PC-9 (cell line): ENCODE measurements around the gene GPATCH3. TPM values are rescaled to one million over a fixed set of nuclear protein-coding genes. Genes with fewer than 3 reads are reported as not detected.
"Not testable (repeated sequence)": the region's sequence is repeated elsewhere in the genome, so short reads cannot be mapped to it uniquely, and the experiment has no call there.

Experiments
- BruUV-seq: library from RNA; stranded (reverse); fragments of 400-500 nt; replicated peaks from 2 replicates; lab custom pipeline; 2021; lab: Mats Ljungman, UMichigan
- CTCF ChIA-PET: fragments of 300-600 bp; sonication (Branson Sonifier 250); formaldehyde crosslinking; loops from one replicate; lab custom pipeline; 2022; ENCODE audit warnings: antibody characterized with exemption; lab: Charles Lee
- POLR2A ChIA-PET: fragments of 300-600 bp; sonication (Branson Sonifier 250); formaldehyde crosslinking; loops from one replicate; lab custom pipeline; 2022; ENCODE audit warnings: antibody characterized with exemption; ENCODE audit not compliant: unreplicated experiment; lab: Charles Lee
- DNase-seq, 2 experiments: peaks; one replicate each; pipeline versions ENCODE4 v3.0.0 to v3.0.0-alpha.2; 2015 to 2022; ENCODE audit warnings: mixed read lengths in 1 of 2
- H2AFZ ChIP-seq: fragments of 200-600 bp; sonication (generic); 2 replicates; pipeline ENCODE4 v1.8.1; 2017; ENCODE audit warnings: antibody characterized with exemption
- H3F3A ChIP-seq: fragments of 200-600 bp; sonication (generic); 2 replicates; pipeline ENCODE4 v1.8.1; 2017; ENCODE audit warnings: antibody characterized with exemption, mild to moderate bottlenecking, low read depth; ENCODE audit not compliant: insufficient read depth
- H3K27ac ChIP-seq: fragments of 200-600 bp; sonication (generic); 2 replicates; pipeline ENCODE4 v1.6.1; 2016; ENCODE audit warnings: mixed run types
- H3K27me3 ChIP-seq: fragments of 200-600 bp; sonication (generic); 2 replicates; pipeline ENCODE4 v1.6.1; 2016; ENCODE audit warnings: low read depth, mixed run types; ENCODE audit not compliant: insufficient read depth
- H3K36me3 ChIP-seq: fragments of 200-600 bp; sonication (generic); 2 replicates; pipeline ENCODE4 v1.6.1; 2016; ENCODE audit warnings: low read depth, mixed run types
- H3K4me1 ChIP-seq: fragments of 200-600 bp; sonication (generic); replicated peaks from 2 replicates; pipeline ENCODE4 v1.6.1; 2016; ENCODE audit warnings: mixed run types; ENCODE audit not compliant: insufficient read depth
- H3K4me2 ChIP-seq: fragments of 200-600 bp; sonication (generic); 2 replicates; pipeline ENCODE4 v1.6.1; 2017; ENCODE audit warnings: mixed run types
- H3K4me3 ChIP-seq: fragments of 200-600 bp; sonication (generic); 2 replicates; pipeline ENCODE4 v1.6.1; 2016; ENCODE audit warnings: mixed run types
- H3K79me2 ChIP-seq: fragments of 200-600 bp; sonication (generic); 2 replicates; pipeline ENCODE4 v1.6.1; 2017; ENCODE audit warnings: low read depth, mixed run types
- H3K9me2 ChIP-seq: fragments of 200-600 bp; sonication (generic); 2 replicates; pipeline ENCODE4 v1.8.1; 2017; ENCODE audit warnings: mild to moderate bottlenecking; ENCODE audit not compliant: insufficient read depth
- H3K9me3 ChIP-seq: fragments of 200-600 bp; sonication (generic); 2 replicates; pipeline ENCODE4 v1.8.1; 2016; ENCODE audit warnings: low read depth; ENCODE audit not compliant: insufficient read depth
- H4K20me1 ChIP-seq: fragments of 200-600 bp; sonication (generic); 2 replicates; pipeline ENCODE4 v1.8.1; 2017; ENCODE audit not compliant: insufficient read depth
- EZH2 ChIP-seq: fragments of 200-600 bp; sonication (generic); IDR thresholded peaks from 2 replicates; pipeline ENCODE4 v1.8.0; 2017; ENCODE audit warnings: antibody characterized with exemption, low read depth
- intact Hi-C: fragments of 100-400 bp; cut with micrococcal nuclease; formaldehyde crosslinking; loops from one replicate; pipeline ENCODE4 v1.10.0; 2022; ENCODE audit not compliant: unreplicated experiment
- total RNA-seq: library from RNA; stranded (reverse); gene quantifications from 2 replicates; pipeline ENCODE4 v1.2.3, GENCODE V29; 2021
- TF ChIP-seq, protein P1 (sequence below): fragments of 200-600 bp; sonication (generic); conservative IDR thresholded peaks from 2 replicates; pipeline ENCODE4 v1.6.1; 2017; ENCODE audit warnings: mixed run types, antibody characterized with exemption, mild to moderate bottlenecking, moderate library complexity

Gene GPATCH3
- total RNA-seq, 1 experiment from 2014 or later: 13.1 TPM

DNA sequence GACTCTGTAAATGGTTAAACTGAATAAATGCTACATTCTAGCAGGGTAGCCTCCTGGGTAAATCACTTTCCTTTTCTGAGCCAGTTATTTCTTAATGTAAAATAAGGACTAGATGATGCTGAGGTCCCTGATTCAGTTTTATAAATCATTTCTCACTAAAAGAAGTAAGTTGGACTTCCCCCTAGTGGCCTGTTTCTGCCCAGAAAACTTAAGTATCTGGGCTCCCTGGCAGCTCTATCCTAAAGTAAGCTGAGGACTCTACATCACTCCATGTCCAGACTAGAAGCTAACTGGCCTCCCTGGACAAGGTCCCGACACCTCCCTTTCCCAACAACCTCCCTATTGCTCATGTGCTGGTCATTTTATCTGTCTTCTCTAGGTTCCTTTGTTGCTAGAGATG is 13.1 kb downstream of the GPATCH3 start:
- Histone ChIP-seq H3K4me1 (0 out of 2 replicates have a peak, but pooled peaks cover 10% of the 10 kb centered on the region), H3K9me2 (no peaks in the 10 kb centered on the region), H2AFZ (no peak overlapping the region), H3K79me2 (peaks cover 19% of the 10 kb centered on the region), H3F3A (peaks cover 8% of the 10 kb centered on the region; the same call in 1 of the 2 replicates), H3K4me3 (no peak overlapping the region), H3K27ac (no peak overlapping the region), H3K27me3 (no peaks in the 10 kb centered on the region), H3K9me3 (no peaks in the 10 kb centered on the region), H3K36me3 (no peaks in the 10 kb centered on the region; the same call in 1 of the 2 replicates), H4K20me1 (no peaks in the 10 kb centered on the region), H3K4me2 (no peak overlapping the region)
- intact Hi-C loops: no loop called here
- BruUV-seq: no TSS peak
- ChIA-PET CTCF (interaction anchor here (1.0 kb wide), 1 partner anchor 22 kb away, joined by 8 read pairs; no protein-coding TSS in a partner anchor), POLR2A (interaction anchor here (0.8 kb wide), 1 partner anchor 405 kb away, joined by 9 read pairs; no protein-coding TSS in a partner anchor)
- no peak for TF ChIP-seq EZH2
- TF ChIP-seq, protein P1, sequence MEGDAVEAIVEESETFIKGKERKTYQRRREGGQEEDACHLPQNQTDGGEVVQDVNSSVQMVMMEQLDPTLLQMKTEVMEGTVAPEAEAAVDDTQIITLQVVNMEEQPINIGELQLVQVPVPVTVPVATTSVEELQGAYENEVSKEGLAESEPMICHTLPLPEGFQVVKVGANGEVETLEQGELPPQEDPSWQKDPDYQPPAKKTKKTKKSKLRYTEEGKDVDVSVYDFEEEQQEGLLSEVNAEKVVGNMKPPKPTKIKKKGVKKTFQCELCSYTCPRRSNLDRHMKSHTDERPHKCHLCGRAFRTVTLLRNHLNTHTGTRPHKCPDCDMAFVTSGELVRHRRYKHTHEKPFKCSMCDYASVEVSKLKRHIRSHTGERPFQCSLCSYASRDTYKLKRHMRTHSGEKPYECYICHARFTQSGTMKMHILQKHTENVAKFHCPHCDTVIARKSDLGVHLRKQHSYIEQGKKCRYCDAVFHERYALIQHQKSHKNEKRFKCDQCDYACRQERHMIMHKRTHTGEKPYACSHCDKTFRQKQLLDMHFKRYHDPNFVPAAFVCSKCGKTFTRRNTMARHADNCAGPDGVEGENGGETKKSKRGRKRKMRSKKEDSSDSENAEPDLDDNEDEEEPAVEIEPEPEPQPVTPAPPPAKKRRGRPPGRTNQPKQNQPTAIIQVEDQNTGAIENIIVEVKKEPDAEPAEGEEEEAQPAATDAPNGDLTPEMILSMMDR: peak; percentile 57
- DNase-seq: no peak

DNA sequence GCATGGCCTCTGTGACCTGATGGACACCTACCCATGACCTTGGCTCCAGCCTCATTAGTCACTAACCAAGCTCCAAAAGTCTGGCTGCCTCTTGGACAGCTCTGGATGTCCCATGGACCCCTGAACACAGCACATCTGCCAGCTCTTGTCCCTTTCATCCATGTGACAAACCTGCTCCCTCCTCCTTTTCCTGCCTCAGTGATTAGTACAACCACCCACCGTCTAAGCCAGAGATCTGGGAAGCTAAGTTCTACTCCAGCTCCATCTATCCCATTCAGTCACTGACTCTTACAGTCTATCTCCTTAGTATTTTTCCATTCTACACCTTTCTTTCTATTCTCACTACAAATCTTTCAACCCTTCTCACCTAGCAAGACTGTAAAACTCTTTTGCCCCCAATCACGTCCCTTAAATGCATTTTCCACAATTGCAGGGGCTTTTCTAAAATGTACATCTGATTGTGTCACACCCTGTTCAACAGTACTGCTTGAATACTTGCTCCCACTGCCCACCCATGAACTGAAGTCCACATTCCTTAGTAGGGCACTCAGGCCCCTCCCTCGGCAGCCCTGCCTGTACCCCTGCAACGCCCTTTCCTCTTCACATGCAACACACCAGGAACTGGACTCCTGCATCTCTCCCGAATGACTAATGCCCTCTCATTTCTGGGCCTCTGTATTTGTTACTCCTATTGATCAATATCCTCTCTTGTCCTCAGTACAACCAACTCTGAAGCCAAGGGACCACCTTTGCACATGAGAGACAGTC is 17.4 kb downstream of the GPATCH3 start:
- intact Hi-C loops: no loop called here
- H3K4me3 ChIP-seq: no peak overlapping the region
- H3K9me2 ChIP-seq: no peaks in the 10 kb centered on the region
- H3K79me2 ChIP-seq: no peaks in the 10 kb centered on the region
- H3K27ac ChIP-seq: no peak overlapping the region
- H2AFZ ChIP-seq: no peak overlapping the region
- BruUV-seq: no TSS peak
- H3K27me3 ChIP-seq: no peaks in the 10 kb centered on the region
- no peak for DNase-seq
- CTCF ChIA-PET: no interaction called here
- no peaks in the 10 kb centered on the region for H4K20me1 ChIP-seq
- no peaks in the 10 kb centered on the region for H3K9me3 ChIP-seq
- H3K4me1 ChIP-seq: no peaks in the 10 kb centered on the region
- TF ChIP-seq, protein P1: no peak
- no peak for TF ChIP-seq EZH2
- no peaks in the 10 kb centered on the region; the same call in 1 of the 2 replicates for H3K36me3 ChIP-seq
- POLR2A ChIA-PET: interaction anchor here (0.6 kb wide), 1 partner anchor 1457 kb away, joined by 3 read pairs; no protein-coding TSS in a partner anchor
- H3F3A ChIP-seq: peaks cover 4% of the 10 kb centered on the region; the same call in 1 of the 2 replicates
- H3K4me2 ChIP-seq: no peak overlapping the region

DNA sequence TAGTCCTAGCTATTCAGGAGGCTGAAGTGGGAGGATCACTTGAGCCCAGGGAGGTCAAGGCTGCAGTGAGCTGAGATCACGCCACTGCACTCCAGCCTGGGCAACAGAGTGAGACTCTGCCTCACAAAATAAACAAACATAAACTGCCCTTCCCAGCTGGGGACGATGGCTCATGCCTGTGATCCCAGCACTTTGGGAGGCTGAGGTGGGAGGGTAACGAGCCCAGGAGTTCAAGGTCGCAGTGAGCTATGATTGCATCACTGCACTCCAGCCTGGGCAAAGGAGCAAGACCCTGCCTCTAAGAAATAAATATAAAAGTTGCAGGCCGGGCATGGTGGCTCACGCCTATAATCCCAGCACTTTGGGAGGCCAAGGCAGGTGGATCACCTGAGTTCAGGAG is 18.7 kb downstream of the GPATCH3 start:
- POLR2A ChIA-PET, H3K79me2 ChIP-seq, H3K4me3 ChIP-seq, H3K4me2 ChIP-seq, H2AFZ ChIP-seq, H3K9me3 ChIP-seq, DNase-seq, H3K27ac ChIP-seq, BruUV-seq, CTCF ChIA-PET, H4K20me1 ChIP-seq, H3K9me2 ChIP-seq, intact Hi-C loops, H3K36me3 ChIP-seq, H3K27me3 ChIP-seq: not testable (repeated sequence)
- H3F3A ChIP-seq: peaks cover 14% of the 10 kb centered on the region
- peaks cover 12% of the 10 kb centered on the region for H3K4me1 ChIP-seq
